Measurements from ENCODE around the gene NBEA.

DNA sequence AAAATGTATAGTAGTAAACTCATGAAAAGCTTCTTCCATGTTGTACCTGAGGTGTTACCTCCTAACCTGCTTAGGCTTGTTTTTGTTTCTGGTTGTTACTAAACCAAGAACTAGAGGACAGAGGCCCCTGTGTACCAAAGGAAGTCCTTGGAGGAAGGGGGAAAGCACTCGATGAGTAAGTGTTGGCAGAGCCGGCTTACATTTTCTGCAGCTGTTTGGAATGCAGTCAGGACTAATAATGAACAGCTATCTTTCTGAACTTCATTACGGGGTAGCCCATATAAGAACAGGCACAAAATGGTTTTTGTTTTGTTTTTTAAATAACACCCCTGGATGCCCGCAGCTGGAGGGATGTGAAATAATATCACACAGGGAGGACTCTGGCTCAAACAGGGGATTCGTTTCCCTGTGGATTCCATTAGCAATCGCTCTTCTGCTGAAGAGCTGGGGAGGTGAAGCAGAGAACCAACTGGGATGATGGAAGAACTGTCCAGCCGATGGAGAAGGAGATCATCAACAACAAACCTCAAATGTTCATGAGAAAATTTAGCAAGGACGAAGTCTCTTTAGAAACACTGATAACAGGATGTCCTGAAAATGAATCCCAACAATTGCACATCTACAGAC lies 748.6 kb downstream of the NBEA start:
- TF ChIP-seq, protein P1, sequence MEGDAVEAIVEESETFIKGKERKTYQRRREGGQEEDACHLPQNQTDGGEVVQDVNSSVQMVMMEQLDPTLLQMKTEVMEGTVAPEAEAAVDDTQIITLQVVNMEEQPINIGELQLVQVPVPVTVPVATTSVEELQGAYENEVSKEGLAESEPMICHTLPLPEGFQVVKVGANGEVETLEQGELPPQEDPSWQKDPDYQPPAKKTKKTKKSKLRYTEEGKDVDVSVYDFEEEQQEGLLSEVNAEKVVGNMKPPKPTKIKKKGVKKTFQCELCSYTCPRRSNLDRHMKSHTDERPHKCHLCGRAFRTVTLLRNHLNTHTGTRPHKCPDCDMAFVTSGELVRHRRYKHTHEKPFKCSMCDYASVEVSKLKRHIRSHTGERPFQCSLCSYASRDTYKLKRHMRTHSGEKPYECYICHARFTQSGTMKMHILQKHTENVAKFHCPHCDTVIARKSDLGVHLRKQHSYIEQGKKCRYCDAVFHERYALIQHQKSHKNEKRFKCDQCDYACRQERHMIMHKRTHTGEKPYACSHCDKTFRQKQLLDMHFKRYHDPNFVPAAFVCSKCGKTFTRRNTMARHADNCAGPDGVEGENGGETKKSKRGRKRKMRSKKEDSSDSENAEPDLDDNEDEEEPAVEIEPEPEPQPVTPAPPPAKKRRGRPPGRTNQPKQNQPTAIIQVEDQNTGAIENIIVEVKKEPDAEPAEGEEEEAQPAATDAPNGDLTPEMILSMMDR (IDR thresholded peaks at IDR 0.05): no peak
- no peak for TF ChIP-seq POLR2A (IDR thresholded peaks at IDR 0.05)

Measured in heart left ventricle (tissue), 13 donors.